Activated T-helper 17 cell treated with anti-CD3 and anti-CD28 coated beads, Interleukin-2, amount 50 U/mL, for 72 hours (primary cell): ENCODE data around the gene SLC38A10. TPM values are rescaled to one million over a fixed set of nuclear protein-coding genes. Genes with fewer than 3 reads are reported as not detected.
A peak's percentile ranks its signal among the peaks of the same experiment; 100 is the strongest.

ENCODE experiments used
- ATAC-seq: fragments of 150-1000 bp; cut with Tn5 transposase; replicated peaks from 2 replicates; pipeline ENCODE4 v1.10.0; 2021; ENCODE audit warnings: mild to moderate bottlenecking, moderate library complexity
- H3K27ac Mint-ChIP-seq: one replicate; pipeline ENCODE4 v1.8.0; 2022; ENCODE audit warnings: mixed read lengths
- H3K27me3 Mint-ChIP-seq: one replicate; pipeline ENCODE4 v1.8.0; 2022; ENCODE audit warnings: mixed read lengths
- H3K36me3 Mint-ChIP-seq: one replicate; pipeline ENCODE4 v1.8.0; 2022; ENCODE audit warnings: low read depth, mild to moderate bottlenecking, mixed read lengths
- H3K4me1 Mint-ChIP-seq: one replicate; pipeline ENCODE4 v1.8.0; 2022; ENCODE audit warnings: mixed read lengths
- H3K4me3 Mint-ChIP-seq: one replicate; pipeline ENCODE4 v1.8.0; 2022; ENCODE audit warnings: mild to moderate bottlenecking, mixed read lengths
- H3K9me3 Mint-ChIP-seq: one replicate; pipeline ENCODE4 v1.8.0; 2022; ENCODE audit warnings: mixed read lengths
- total RNA-seq, 2 donors: library from RNA; stranded (reverse); gene quantifications; one replicate each; pipeline ENCODE4 v1.2.3, GENCODE V29; 2022

Gene SLC38A10
- total RNA-seq, 2 donors from 2014 or later: 58.4 to 71.2 TPM

DNA sequence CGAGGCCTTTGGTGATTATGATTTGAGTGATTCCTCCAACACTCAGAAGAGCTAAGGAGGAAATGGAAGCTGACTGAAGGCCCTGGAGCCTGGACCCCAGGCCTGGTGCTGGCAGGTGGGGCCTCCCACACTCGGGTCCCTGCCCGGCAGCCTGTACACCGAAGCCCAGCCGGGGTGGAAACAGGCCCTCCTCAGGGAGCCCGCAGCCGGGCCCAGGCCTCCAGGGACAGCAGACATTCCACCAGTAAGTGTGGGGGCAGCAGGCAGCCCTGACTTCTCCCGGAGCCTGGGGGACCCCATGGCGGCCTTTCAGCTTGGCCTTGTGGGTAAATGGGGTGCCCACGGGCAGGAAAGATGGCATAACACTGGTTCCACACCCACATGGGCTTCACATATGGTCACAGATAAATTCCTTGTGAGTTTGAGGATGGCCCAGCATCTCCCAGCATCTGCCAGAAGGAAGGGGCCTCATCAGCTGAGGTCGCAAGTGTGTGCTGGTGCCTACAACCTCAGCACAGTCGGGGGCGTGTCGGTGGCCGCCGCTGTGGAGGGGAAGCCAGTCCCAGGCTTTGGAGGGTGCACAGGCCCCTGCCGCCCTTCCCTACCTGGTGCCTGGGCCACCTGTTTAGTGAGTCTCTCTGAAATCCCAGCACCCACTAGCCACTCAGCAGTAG, 29.2 kb upstream of the SLC38A10 start:
- Mint-ChIP-seq H3K4me1 (no peaks in the 10 kb centered on the region), H3K9me3 (no peaks in the 10 kb centered on the region), H3K27ac (no peak overlapping the region), H3K36me3 (no peaks in the 10 kb centered on the region), H3K27me3 (no peaks in the 10 kb centered on the region), H3K4me3 (no peak overlapping the region)
- ATAC-seq: no peak

DNA sequence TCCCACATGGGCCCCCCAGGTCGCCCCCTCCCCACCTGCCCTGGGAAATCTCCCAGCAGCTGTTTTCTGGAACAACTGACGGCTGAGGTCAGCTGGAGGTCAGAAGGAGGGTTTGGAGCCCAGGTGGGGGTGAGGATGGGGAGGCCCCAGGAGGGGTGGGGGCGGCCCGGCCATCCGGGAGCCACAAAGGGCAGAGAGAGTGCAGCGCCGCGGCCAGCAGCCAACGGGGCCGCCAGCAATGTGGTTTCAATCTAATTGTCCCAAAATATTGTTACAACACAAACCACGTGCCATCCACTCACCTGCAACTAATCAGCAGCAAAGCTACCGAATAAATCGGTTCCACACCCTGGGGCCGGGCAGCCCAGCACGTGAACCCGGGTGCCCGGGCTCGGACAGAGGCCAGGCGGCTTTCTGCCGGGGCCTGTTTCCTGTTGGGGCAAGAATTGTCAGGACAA, 28.3 kb upstream of the SLC38A10 start:
- Mint-ChIP-seq H3K4me3 (no peak overlapping the region), H3K36me3 (no peaks in the 10 kb centered on the region), H3K4me1 (no peaks in the 10 kb centered on the region), H3K27me3 (no peaks in the 10 kb centered on the region), H3K27ac (no peak overlapping the region), H3K9me3 (no peaks in the 10 kb centered on the region)
- no peak for ATAC-seq

DNA sequence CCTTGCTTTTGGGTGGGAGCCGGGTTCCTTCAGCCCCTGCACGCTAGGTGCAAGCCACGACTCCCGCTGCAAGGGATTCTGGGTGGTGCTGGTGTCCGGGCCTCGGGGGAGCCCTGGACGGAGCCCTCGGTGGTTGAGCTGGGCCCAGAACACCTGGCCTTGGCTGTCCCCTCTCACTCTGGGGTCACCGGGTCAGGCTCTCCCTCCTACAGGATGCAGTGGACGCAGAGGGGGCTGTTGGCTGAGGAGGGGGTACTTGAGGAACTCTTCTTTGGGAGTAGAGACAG, 27.9 kb upstream of the SLC38A10 start:
- no peak for ATAC-seq
- H3K4me3 Mint-ChIP-seq: no peak overlapping the region
- no peaks in the 10 kb centered on the region for H3K27me3 Mint-ChIP-seq
- no peaks in the 10 kb centered on the region for H3K9me3 Mint-ChIP-seq
- H3K27ac Mint-ChIP-seq: no peak overlapping the region
- no peaks in the 10 kb centered on the region for H3K36me3 Mint-ChIP-seq
- H3K4me1 Mint-ChIP-seq: no peaks in the 10 kb centered on the region

DNA sequence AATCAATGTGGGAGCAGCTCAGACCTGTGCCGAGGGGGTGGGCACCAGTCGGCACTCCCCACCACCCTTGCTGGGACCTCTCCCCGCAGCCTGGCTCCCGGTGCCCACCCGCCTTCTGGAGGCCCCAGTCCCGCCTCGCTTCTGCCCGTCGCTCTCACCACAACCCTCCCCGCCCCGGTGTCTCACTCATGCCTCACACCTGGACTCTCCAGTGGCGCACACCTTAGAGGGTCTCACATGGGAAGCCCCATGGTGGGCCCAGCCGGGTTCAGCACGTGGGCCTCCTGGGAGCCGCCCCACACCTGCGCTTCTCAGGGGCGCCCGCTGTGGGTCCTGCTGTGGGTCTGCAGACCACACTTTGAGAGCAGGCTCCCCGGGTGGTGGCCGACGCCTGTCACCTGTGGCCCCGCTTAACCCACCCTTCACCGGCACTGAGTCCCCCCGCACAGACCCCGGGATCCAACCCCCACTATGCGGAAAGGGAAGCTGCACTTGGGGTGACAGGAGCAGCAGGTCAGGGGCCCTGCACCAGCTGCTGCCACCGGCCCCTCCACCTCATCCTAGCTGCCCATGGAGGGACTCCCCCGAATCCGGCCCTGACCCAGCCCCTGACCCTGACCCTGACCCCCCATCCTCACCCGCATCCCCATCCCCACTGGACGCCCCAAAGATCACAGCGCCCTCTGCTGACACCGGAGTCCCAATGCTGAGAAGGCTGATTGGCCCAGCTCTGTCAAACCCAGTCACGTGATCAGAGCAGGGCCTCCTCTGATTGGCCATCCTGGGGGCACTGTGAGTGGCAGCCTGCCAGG, 27.4 kb upstream of the SLC38A10 start:
- no peaks in the 10 kb centered on the region for H3K4me1 Mint-ChIP-seq
- H3K36me3 Mint-ChIP-seq: no peaks in the 10 kb centered on the region
- ATAC-seq: peak; percentile 94
- H3K9me3 Mint-ChIP-seq: no peaks in the 10 kb centered on the region
- no peak overlapping the region for H3K4me3 Mint-ChIP-seq
- no peaks in the 10 kb centered on the region for H3K27me3 Mint-ChIP-seq
- H3K27ac Mint-ChIP-seq: no peak overlapping the region

DNA sequence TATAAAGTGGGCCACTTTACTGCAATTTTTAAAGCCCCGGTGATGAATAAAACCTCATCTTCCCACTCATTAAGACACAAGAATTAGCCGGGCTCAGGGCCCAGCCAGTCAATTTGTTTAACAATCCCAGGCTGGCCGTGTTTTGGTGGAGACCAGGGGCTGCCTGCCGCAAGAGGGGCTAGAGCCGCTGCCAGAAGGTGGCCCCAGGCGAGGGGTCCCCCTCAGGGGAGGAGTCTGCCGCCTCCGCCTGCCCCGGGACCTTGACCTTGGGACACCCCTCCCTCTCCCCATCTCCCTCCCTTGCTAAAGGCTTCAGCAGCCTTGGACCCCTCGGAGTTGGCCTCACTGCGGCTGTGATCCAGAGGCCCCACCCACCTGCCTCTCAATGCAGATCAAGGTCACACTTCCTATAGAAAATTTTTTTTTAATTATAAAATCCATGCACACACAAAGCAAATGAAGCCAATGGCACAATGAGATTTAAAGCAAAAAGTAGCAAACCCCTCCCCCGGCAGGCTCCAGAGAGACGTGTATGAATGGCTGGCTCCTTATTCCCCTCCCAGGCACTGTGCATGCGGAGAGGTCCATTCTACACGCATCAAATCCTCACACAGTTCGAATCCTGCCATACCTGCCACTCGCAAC, 23.0 kb upstream of the SLC38A10 start:
- H3K36me3 Mint-ChIP-seq: no peaks in the 10 kb centered on the region
- no peaks in the 10 kb centered on the region for H3K9me3 Mint-ChIP-seq
- no peak overlapping the region for H3K4me3 Mint-ChIP-seq
- H3K27ac Mint-ChIP-seq: no peak overlapping the region
- H3K27me3 Mint-ChIP-seq: peaks cover 4% of the 10 kb centered on the region
- no peak for ATAC-seq
- H3K4me1 Mint-ChIP-seq: no peaks in the 10 kb centered on the region

DNA sequence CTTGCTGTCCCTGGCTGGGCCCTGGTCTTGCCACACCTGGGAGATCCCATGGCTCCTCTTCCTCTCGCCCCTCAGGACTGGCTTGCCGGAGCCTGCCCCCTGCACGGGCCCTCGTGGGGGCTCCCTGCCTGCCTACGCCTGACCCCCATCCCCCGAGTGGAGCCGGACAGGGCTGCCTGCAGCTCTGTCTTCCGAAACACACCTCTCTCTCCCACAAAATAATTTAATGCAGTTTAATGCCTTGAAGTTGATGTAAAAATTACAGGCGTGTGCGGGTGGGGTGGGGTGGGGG, 22.4 kb upstream of the SLC38A10 start:
- H3K27ac Mint-ChIP-seq: no peak overlapping the region
- H3K4me1 Mint-ChIP-seq: no peaks in the 10 kb centered on the region
- no peaks in the 10 kb centered on the region for H3K36me3 Mint-ChIP-seq
- H3K9me3 Mint-ChIP-seq: no peaks in the 10 kb centered on the region
- H3K4me3 Mint-ChIP-seq: no peak overlapping the region
- ATAC-seq: no peak
- H3K27me3 Mint-ChIP-seq: peaks cover 4% of the 10 kb centered on the region

DNA sequence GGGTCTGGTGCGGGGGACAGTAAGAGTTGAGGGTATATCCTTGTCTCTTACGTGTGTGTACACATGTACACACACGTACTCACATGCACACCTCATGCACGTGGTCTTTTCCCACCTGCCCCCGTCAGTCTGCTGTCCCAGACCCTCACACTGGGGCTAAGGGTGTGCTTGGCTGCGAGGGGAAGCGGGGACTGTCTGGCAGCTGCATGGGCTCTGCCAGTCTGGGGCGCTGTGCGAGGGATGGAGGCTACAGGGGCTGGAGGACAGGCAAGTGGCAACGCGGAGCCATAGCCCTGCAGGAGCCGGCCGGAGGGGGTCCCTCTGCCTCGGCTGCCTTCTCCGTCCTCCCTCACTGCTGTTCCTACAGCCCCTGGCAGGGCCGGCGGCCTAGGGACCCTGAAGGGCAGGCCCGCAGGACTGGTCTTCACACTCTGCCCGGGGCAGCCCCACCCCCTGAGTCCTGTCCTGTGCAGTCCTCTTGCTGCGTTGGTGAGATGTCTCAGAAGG, 20.8 kb upstream of the SLC38A10 start:
- H3K4me3 Mint-ChIP-seq: no peak overlapping the region
- no peak overlapping the region for H3K27ac Mint-ChIP-seq
- ATAC-seq: no peak
- H3K4me1 Mint-ChIP-seq: no peaks in the 10 kb centered on the region
- H3K27me3 Mint-ChIP-seq: peaks cover 4% of the 10 kb centered on the region
- H3K36me3 Mint-ChIP-seq: no peaks in the 10 kb centered on the region
- no peaks in the 10 kb centered on the region for H3K9me3 Mint-ChIP-seq

DNA sequence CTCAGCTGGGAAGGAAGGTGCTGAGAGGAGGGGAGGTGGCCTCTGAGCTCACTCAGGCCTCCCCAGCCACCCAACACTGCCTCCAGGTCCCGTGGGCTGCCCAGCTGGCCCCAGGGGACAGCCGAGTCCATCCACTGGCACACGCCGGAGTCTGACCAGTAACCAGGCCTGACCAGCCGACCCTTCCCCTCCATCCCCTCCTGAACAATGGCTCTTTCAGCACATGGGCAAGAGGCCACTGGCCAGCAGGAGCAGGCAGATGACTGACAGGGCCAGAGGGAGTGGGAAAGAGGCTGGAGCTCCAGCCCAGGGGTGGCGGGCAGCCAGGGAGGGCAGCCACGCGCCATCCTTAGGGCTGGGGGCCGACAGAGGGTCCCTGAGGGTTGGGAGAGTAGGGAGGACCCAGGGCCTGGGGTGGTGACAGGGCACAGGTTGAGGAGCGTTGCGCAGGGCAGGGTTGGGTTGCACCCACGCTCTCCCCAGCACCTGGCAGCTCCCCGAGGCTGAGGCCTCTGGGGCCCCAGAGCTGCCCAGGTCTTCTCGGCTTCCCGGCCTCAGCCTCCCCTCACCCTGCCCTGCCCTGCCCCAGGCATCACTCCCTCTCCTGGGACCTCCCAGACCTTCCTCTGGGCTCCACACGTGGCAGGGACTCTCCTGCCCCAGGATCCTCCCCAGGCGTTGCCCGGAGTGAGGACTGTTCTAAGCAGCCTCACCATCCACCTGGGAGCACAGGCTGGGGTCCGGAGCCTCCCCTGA, 20.2 kb upstream of the SLC38A10 start:
- Mint-ChIP-seq H3K4me1 (no peaks in the 10 kb centered on the region), H3K27me3 (peaks cover 4% of the 10 kb centered on the region), H3K27ac (no peak overlapping the region), H3K36me3 (no peaks in the 10 kb centered on the region), H3K4me3 (no peak overlapping the region), H3K9me3 (no peaks in the 10 kb centered on the region)
- no peak for ATAC-seq

DNA sequence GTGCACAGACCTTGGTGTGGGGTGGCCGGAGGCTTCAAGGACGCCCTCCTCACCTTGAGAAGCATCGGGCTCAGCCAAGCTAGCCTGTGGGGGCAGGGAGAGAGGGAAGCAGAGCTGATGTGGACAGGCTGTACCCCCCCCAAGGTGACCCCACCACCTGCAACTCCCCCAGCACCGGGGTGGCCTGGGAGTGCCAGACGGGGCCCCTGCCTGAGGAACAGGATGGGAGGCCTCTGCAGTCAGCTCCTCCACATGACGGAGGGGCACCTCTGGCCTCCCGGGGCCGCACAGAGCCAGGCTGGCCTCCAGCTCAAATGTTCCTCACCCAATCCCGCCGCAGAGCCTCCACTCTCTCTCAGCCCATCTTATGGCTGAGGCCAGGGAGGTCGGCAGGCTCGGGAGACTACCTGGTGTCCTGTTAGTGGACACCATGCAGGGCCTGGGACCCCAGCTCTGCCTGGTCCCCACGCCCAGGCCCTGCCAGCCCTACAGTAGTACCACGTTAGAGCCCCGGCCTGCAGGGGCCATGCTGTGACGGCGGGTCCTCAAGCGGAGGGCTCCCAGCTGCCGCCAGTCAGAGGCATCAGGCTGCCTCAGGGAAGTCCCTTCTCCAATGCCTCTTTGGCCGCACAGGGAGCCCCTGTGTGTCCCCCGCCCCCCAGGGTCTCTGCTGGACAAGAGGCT, 19.4 kb upstream of the SLC38A10 start:
- no peak overlapping the region for H3K4me3 Mint-ChIP-seq
- H3K36me3 Mint-ChIP-seq: no peaks in the 10 kb centered on the region
- H3K27me3 Mint-ChIP-seq: peaks cover 4% of the 10 kb centered on the region
- H3K9me3 Mint-ChIP-seq: no peaks in the 10 kb centered on the region
- no peak overlapping the region for H3K27ac Mint-ChIP-seq
- no peak for ATAC-seq
- no peaks in the 10 kb centered on the region for H3K4me1 Mint-ChIP-seq

DNA sequence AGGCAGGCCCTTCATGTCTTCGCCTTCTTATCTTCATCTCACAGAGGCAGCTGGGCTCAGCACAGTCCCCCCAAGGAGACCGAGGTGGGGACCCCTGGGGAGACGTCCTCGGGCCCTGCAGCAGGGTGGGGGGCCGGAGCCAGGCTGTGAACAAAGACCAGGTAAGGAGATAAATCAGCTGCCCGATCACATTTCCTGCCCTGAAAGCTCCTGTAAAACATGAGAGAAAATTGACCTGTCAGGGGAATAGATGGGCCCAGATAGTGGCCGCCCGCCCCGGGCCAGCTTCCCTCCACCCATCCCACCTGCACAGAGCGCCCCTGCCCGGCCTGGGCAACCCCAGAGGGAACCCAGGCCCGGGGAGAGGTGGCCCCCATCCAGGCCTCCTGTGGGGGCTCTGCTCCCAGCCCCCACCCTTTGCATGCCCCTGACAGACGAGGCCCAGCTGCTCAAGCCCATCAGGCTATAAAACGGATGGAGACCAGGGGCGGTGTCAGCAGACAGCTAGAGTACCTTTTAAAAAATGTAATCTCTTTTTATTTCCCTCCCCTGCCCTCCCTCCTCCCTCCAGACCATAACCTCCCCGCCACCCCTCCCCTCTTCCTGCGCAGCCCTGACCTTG, 18.8 kb upstream of the SLC38A10 start:
- Mint-ChIP-seq H3K9me3 (no peaks in the 10 kb centered on the region), H3K4me3 (no peak overlapping the region), H3K36me3 (no peaks in the 10 kb centered on the region), H3K27me3 (peaks cover 7% of the 10 kb centered on the region), H3K27ac (no peak overlapping the region), H3K4me1 (no peaks in the 10 kb centered on the region)
- ATAC-seq: no peak

DNA sequence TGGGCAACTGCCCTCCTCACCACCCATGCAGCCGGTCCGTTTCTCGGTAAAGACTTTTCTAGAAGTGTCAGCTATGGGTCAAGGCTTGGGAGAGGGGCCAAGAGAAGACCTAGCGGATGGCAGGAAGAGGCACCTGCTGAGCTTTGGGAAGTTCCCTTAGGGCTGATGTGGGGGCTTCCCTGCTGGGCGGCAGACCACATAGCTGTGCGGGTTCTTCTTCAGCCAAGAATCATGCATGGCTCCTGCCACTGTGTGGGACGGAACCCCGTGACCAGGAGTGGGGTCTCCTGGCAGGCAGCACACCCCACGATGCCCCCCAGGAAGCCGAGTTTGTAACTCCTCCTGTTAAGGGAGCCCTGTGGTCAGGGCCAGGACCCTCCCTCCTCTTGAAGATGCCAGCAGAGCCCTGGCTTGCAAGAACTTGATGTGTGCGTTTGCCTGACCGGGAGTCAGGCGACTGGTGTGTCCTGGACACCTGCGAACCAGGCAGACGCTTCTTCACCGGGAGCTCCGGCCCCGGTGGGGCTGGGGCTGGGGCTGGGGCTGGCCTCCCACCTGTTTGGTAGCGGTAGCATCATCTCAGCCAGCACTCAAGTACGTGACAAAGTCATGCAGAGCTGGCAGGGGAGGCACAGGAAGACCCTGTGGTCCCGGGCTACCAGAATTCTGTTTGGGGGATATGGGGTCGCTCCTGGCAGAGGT, 17.7 kb upstream of the SLC38A10 start:
- peaks cover 7% of the 10 kb centered on the region for H3K27me3 Mint-ChIP-seq
- no peaks in the 10 kb centered on the region for H3K36me3 Mint-ChIP-seq
- H3K4me3 Mint-ChIP-seq: no peak overlapping the region
- H3K27ac Mint-ChIP-seq: no peak overlapping the region
- no peaks in the 10 kb centered on the region for H3K4me1 Mint-ChIP-seq
- ATAC-seq: no peak
- H3K9me3 Mint-ChIP-seq: no peaks in the 10 kb centered on the region

DNA sequence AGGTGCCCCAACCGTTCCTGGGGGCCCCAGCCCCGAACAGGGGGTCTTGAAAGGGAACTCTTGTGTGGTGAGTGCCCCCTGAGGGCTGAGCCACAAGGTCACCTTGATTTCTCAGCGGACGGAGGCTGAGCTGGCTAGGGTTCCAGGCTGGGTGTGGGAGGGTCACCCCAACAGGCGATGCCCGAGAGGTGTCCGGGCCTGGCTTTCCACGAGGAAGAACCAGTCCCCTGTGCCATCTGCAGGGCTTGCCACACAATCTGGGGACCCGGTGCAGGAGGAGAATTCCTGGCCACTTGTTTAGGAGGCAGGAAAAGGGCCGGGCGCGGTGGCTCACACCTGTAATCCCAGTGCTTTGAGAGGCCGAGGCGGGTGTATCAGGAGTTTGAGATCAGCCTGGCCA, 16.8 kb upstream of the SLC38A10 start:
- Mint-ChIP-seq H3K4me1 (no peaks in the 10 kb centered on the region), H3K27me3 (peaks cover 7% of the 10 kb centered on the region), H3K9me3 (no peaks in the 10 kb centered on the region), H3K4me3 (no peak overlapping the region), H3K36me3 (no peaks in the 10 kb centered on the region), H3K27ac (no peak overlapping the region)
- no peak for ATAC-seq

DNA sequence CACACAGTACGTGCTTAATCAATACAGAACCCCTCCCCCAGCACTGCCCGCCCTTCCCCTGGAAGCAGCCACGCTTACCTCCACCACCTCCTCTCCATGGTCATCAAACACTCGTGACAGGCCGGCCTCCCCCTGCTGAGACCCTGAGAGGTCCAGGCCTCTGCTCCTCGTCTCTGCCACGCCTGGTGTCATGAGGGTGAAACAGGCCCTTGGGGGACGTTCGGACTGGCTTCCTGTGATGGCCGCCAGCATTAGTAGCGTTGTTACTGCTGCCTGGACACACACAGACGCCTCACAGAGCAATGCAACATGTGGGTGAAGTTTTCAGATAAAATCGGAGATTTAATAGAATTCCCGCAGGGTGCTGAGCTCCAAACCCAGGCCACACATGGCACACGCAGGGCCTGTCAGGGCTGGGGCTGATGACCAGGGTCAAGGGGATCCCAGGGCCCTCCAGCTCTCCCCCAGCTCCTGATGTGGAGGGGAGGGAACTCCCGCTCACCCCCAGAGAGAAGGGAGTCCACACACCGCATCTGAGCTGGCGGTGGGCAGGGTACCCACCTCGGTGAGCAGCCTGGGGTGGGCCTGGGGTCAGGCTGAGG, 15.9 kb upstream of the SLC38A10 start:
- H3K27ac Mint-ChIP-seq: no peak overlapping the region
- no peaks in the 10 kb centered on the region for H3K9me3 Mint-ChIP-seq
- H3K4me3 Mint-ChIP-seq: no peak overlapping the region
- no peaks in the 10 kb centered on the region for H3K36me3 Mint-ChIP-seq
- peaks cover 7% of the 10 kb centered on the region for H3K27me3 Mint-ChIP-seq
- H3K4me1 Mint-ChIP-seq: no peaks in the 10 kb centered on the region
- ATAC-seq: no peak
